GM12878 (cell line): ENCODE results near the gene SMARCC1.

Experiments used
- NR2C2 ChIP-seq: IDR thresholded peaks from 2 replicates; pipeline ENCODE4 v1.6.1; 2011; ENCODE audit warnings: borderline replicate concordance, low read depth; ENCODE audit not compliant: control insufficient read depth, insufficient read length
- ZBTB11 ChIP-seq: fragments of 450-650 bp; formaldehyde crosslinking; IDR thresholded peaks from 2 replicates; pipeline ENCODE4 v1.5.0; 2022; ENCODE audit warnings: mild to moderate bottlenecking, missing genetic modification characterization
- TF ChIP-seq, protein P1 (sequence below), 3 experiments: IDR thresholded peaks in 2 of 3; conservative IDR thresholded peaks in 1 of 3; 2 replicates each; pipeline ENCODE4 v1.5.1; 2011; ENCODE audit warnings: low read depth in 3 of 3, low read length in 3 of 3, mild to moderate bottlenecking in 3 of 3, control low read depth in 2 of 3, moderate library complexity in 2 of 3, inconsistent platforms in 1 of 3, mixed read lengths in 1 of 3; ENCODE audit not compliant: control insufficient read depth in 2 of 3, insufficient read depth in 1 of 3; ENCODE audit errors: extremely low read depth in 1 of 3

GRCh38 chr3:47741925-47742324 lies 39.8 kb downstream of the SMARCC1 start:
- TF ChIP-seq ZBTB11 (CRISPR knock-in tag): no peak
- no peak for TF ChIP-seq NR2C2
- TF ChIP-seq, protein P1, sequence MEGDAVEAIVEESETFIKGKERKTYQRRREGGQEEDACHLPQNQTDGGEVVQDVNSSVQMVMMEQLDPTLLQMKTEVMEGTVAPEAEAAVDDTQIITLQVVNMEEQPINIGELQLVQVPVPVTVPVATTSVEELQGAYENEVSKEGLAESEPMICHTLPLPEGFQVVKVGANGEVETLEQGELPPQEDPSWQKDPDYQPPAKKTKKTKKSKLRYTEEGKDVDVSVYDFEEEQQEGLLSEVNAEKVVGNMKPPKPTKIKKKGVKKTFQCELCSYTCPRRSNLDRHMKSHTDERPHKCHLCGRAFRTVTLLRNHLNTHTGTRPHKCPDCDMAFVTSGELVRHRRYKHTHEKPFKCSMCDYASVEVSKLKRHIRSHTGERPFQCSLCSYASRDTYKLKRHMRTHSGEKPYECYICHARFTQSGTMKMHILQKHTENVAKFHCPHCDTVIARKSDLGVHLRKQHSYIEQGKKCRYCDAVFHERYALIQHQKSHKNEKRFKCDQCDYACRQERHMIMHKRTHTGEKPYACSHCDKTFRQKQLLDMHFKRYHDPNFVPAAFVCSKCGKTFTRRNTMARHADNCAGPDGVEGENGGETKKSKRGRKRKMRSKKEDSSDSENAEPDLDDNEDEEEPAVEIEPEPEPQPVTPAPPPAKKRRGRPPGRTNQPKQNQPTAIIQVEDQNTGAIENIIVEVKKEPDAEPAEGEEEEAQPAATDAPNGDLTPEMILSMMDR (IDR thresholded peaks at IDR 0.05 in 2 of 3, conservative IDR thresholded peaks at IDR 0.05 in 1 of 3; ENCODE audit: control insufficient read depth in 2 of 3, extremely low read depth in 1 of 3, insufficient read depth in 1 of 3, low read depth in 3 of 3, low read length in 3 of 3): no peak
